ENCODE data around the gene AFF3.

AFF3 gene

GRCh38 chr2:99883358-99883757, 259.0 kb downstream of the AFF3 start:
- in situ Hi-C loops (cut with MboI; ENCODE audit: low sequenced_read_pairs, unreplicated experiment) = no loop called here
- DNase-seq (ENCODE audit: low spot score) = no peak

GRCh38 chr2:99881901-99882591, 260.3 kb downstream of the AFF3 start:
- no peak for TF ChIP-seq CTCF (IDR thresholded peaks at IDR 0.05; ENCODE audit: borderline replicate concordance, control extremely low read depth, extremely low read depth, insufficient read depth, missing control alignments)
- no peak for DNase-seq (ENCODE audit: low spot score)
- in situ Hi-C loops (cut with MboI; ENCODE audit: low sequenced_read_pairs, unreplicated experiment) = no loop called here

More at GRCh38 chr2:99883358-99883757, 259.0 kb downstream of the AFF3 start:
- no peak for TF ChIP-seq CTCF (IDR thresholded peaks at IDR 0.05; ENCODE audit: borderline replicate concordance, control extremely low read depth, extremely low read depth, insufficient read depth, missing control alignments)

- in situ Hi-C loops (cut with MboI; ENCODE audit: low sequenced_read_pairs, unreplicated experiment) = no loop called here
- TF ChIP-seq CTCF (IDR thresholded peaks at IDR 0.05; ENCODE audit: borderline replicate concordance, control extremely low read depth, extremely low read depth, insufficient read depth, missing control alignments) = no peak
- DNase-seq (ENCODE audit: low spot score) = no peak
Observed at GRCh38 chr2:99880964-99881294, 261.5 kb downstream of the AFF3 start.

DNA sequence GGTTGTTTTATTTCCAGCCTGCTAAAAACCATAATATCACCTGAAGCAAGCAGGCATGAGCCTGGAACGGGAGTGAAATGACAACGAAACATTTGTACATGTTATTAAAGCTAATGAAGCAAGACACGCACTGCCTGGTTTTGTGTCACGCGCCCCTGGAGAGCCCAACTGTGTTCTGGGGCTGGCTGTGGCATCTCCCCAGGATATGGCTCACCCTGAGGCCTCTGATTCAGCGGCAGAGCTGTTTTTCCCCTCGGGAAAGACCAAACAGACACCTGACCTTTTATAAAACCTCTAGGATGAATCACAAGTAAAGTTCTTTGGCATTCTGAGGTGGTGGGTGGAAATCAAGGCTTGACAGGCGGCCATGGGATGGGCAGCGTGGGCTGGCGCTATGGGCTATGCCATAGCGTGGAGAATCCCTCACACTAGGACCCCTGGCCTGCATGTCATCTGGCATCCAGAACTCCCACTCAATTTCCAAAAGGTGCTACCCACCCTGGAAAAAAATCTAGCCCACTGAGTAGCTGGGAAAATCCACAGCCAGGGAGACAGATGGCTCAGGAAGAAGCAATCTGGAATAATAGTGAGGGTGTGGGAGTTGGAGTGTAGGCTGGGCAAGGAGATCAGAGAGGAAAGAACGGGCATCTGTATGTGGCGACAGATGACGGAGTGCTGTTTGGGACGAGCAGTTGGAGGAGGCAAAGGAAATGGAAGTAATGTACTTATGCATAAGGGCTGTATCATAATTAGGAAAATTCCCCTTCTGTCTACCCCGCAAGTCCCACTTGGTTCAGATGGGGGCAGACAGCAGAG, 262.0 kb downstream of the AFF3 start:
- no peak for TF ChIP-seq CTCF (IDR thresholded peaks at IDR 0.05; ENCODE audit: borderline replicate concordance, control extremely low read depth, extremely low read depth, insufficient read depth, missing control alignments)

DNA sequence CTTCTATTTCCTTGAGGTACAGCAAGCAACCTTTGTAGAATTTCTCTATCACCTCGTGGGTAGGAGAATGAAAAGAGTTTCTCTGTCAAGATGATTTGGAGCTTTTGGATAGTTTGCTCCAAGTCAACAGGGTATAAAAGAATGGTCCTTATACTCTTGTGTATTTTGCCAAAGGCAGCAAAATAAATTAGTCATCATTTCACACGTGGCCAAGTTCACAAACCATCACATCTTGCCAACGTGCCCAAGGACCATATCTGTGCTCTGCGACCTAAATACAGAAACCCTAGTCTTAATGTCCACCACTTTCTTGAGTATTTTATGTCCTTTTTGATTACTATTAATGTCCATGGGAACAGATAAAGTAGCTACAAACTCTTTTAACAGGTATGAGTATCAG, 262.9 kb downstream of the AFF3 start:
- in situ Hi-C loops (cut with MboI; ENCODE audit: low sequenced_read_pairs, unreplicated experiment) = no loop called here
- no peak for TF ChIP-seq CTCF (IDR thresholded peaks at IDR 0.05; ENCODE audit: borderline replicate concordance, control extremely low read depth, extremely low read depth, insufficient read depth, missing control alignments)
- DNase-seq (ENCODE audit: low spot score) = no peak

More for the DNA sequence above, 262.0 kb downstream of the AFF3 start:
- no peak for DNase-seq (ENCODE audit: low spot score)
- in situ Hi-C loops (cut with MboI; ENCODE audit: low sequenced_read_pairs, unreplicated experiment) = no loop called here

- no peak for TF ChIP-seq CTCF (IDR thresholded peaks at IDR 0.05; ENCODE audit: borderline replicate concordance, control extremely low read depth, extremely low read depth, insufficient read depth, missing control alignments)
- DNase-seq (ENCODE audit: low spot score) = no peak
- in situ Hi-C loops (cut with MboI; ENCODE audit: low sequenced_read_pairs, unreplicated experiment) = no loop called here
Observed at GRCh38 chr2:99878581-99879350, 263.6 kb downstream of the AFF3 start.

Measured in GM13976 (cell line).